ENCODE measurements around the gene FBXO3.
"Not testable (repeated sequence)": the region's sequence is repeated elsewhere in the genome, so short reads cannot be mapped to it uniquely, and the experiment has no call there.

The FBXO3 gene

GRCh38 chr11:33773987-33774735, at the start of gene FBXO3:
FBXO3 (minus strand) TSS chr11:33774520; CDS start chr11:33774497, 23 bp downstream.
- DNase-seq (ENCODE audit: low read depth in 2 of 2, low spot score in 1 of 2) = peak; percentile 57 to 75

GRCh38 chr11:33822981-33823380, 48.7 kb upstream of the FBXO3 start:
- not testable (repeated sequence) for DNase-seq (ENCODE audit: low read depth in 2 of 2, low spot score in 1 of 2)

- no peak for DNase-seq (ENCODE audit: low read depth in 2 of 2, low spot score in 1 of 2)
These were observed 45.1 kb upstream of the FBXO3 start for GRCh38 chr11:33819278-33820035.

- peak; percentile 61 to 88 for DNase-seq (ENCODE audit: low read depth in 2 of 2, low spot score in 1 of 2)
These were observed 34.0 kb upstream of the FBXO3 start for GRCh38 chr11:33808228-33808828.

GRCh38 chr11:33804471-33804870, 30.2 kb upstream of the FBXO3 start:
- DNase-seq (ENCODE audit: low read depth in 2 of 2, low spot score in 1 of 2) = no peak

- no peak for DNase-seq (ENCODE audit: low read depth in 2 of 2, low spot score in 1 of 2)
These were observed 28.1 kb upstream of the FBXO3 start for GRCh38 chr11:33802194-33802950.

- DNase-seq (ENCODE audit: low read depth in 2 of 2, low spot score in 1 of 2) = no peak
These were observed 27.5 kb upstream of the FBXO3 start for GRCh38 chr11:33801821-33802193.

GRCh38 chr11:33797879-33798278, 23.6 kb upstream of the FBXO3 start:
- DNase-seq (ENCODE audit: low read depth in 2 of 2, low spot score in 1 of 2) = no peak

GRCh38 chr11:33790040-33790439, 15.7 kb upstream of the FBXO3 start:
- no peak for DNase-seq (ENCODE audit: low read depth in 2 of 2, low spot score in 1 of 2)

- DNase-seq (ENCODE audit: low read depth in 2 of 2, low spot score in 1 of 2) = not testable (repeated sequence)
These were observed 13.8 kb upstream of the FBXO3 start for GRCh38 chr11:33788095-33788494.

- no peak for DNase-seq (ENCODE audit: low read depth in 2 of 2, low spot score in 1 of 2)
These were observed 12.8 kb upstream of the FBXO3 start for GRCh38 chr11:33787076-33787475.

- no peak for DNase-seq (ENCODE audit: low read depth in 2 of 2, low spot score in 1 of 2)
These were observed 11.3 kb upstream of the FBXO3 start for GRCh38 chr11:33785609-33786008.

- no peak for DNase-seq (ENCODE audit: low read depth in 2 of 2, low spot score in 1 of 2)
These were observed 5.7 kb upstream of the FBXO3 start for GRCh38 chr11:33779849-33780528.

GRCh38 chr11:33778675-33779074, 4.4 kb upstream of the FBXO3 start:
- DNase-seq (ENCODE audit: low read depth in 2 of 2, low spot score in 1 of 2) = no peak

- no peak for DNase-seq (ENCODE audit: low read depth in 2 of 2, low spot score in 1 of 2)
These were observed 3.6 kb upstream of the FBXO3 start for GRCh38 chr11:33777906-33778305.

GRCh38 chr11:33775832-33776470, 1.6 kb upstream of the FBXO3 start:
- no peak for DNase-seq (ENCODE audit: low read depth in 2 of 2, low spot score in 1 of 2)

- DNase-seq (ENCODE audit: low read depth in 2 of 2, low spot score in 1 of 2) = no peak
These were observed 1.1 kb upstream of the FBXO3 start for GRCh38 chr11:33775467-33775807.

- DNase-seq (ENCODE audit: low read depth in 2 of 2, low spot score in 1 of 2) = no peak
These were observed 581 bp upstream of the FBXO3 start for GRCh38 chr11:33774736-33775466.

- no peak for DNase-seq (ENCODE audit: low read depth in 2 of 2, low spot score in 1 of 2)
These were observed 825 bp downstream of the FBXO3 start for GRCh38 chr11:33773404-33773986.

Data from stimulated activated CD8-positive, alpha-beta memory T cell treated with anti-CD3 and anti-CD28 coated beads, Interleukin-4, amount 100 ng/mL, for 4 hours (primary cell).